ENCODE data around the gene DNAJC1. TPM values are rescaled to one million over a fixed set of nuclear protein-coding genes. Genes with fewer than 3 reads are reported as not detected.

The DNAJC1 gene
- polyA plus RNA-seq, 1 donor (not counting 4 experiments of a cell fraction or from before 2014, with no cell fraction given): 24.8 TPM

DNA sequence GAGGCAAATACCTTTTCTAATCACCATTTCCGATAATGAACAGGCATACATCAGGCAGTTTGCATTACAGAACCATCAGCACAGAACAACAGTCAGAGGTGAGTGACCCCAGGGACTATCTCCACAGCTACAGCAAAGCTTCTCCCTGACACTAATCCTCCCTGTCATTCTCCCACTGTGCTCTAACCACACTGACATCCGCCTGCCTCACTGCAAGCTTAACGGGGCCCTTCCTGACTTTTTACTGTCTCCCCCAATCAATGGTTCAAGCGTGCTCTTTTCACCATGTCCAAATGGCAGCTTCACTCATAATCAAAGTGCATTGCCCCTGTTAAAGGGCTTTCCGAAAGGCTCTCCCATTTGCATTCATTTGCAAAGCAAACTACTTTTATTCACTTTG is 196.3 kb downstream of the DNAJC1 start:
- Histone ChIP-seq H3K27ac (ENCODE audit: control insufficient read depth, insufficient read depth, low read length) (no peak overlapping the region), H3K4me2 (ENCODE audit: control insufficient read depth, extremely low read depth, insufficient read depth, low read depth, low read length) (no peak overlapping the region), H3K4me1 (ENCODE audit: control insufficient read depth, extremely low read depth, insufficient read depth, low read length) (peaks cover 16% of the 10 kb centered on the region), H3K79me2 (ENCODE audit: control insufficient read depth, insufficient read depth, low read length) (no peaks in the 10 kb centered on the region), H3K9me1 (ENCODE audit: control insufficient read depth, extremely low read depth, insufficient read depth, low read length) (no peaks in the 10 kb centered on the region), H2AFZ (ENCODE audit: control insufficient read depth, low read length) (no peak overlapping the region), H3K4me3 (ENCODE audit: control insufficient read depth in 2 of 3, extremely low read depth in 1 of 3, insufficient read depth in 2 of 3, low read depth in 1 of 3, low read length in 3 of 3) (no peak overlapping the region), H3K9me3 (ENCODE audit: control insufficient read depth, low read depth, low read length) (no peaks in the 10 kb centered on the region), H3K9ac (ENCODE audit: control insufficient read depth, extremely low read depth, insufficient read depth, low read length) (no peak overlapping the region), H3K27me3 (ENCODE audit: control insufficient read depth, extremely low read depth, insufficient read depth, low read length) (no peaks in the 10 kb centered on the region), H3K36me3 (ENCODE audit: control insufficient read depth in 2 of 2, extremely low read depth in 1 of 2, insufficient read depth in 2 of 2, low read length in 2 of 2) (no peaks in the 10 kb centered on the region), H4K20me1 (ENCODE audit: control insufficient read depth, extremely low read depth, insufficient read depth, low read length) (no peaks in the 10 kb centered on the region)
- DNase-seq (ENCODE audit: low read depth, low spot score) (no peak), FAIRE-seq (no peak)
- TF ChIP-seq EZH2 (IDR thresholded peaks at IDR 0.05; ENCODE audit: low read length) (no peak), CTCF (optimal IDR thresholded peaks at IDR 0.05 in 1 of 3, IDR thresholded peaks at IDR 0.05 in 1 of 3, conservative IDR thresholded peaks at IDR 0.05 in 1 of 3; ENCODE audit: extremely low read depth in 1 of 3, insufficient read depth in 2 of 3, low read length in 3 of 3) (no peak)
- dilution Hi-C loops (cut with MboI; ENCODE audit: extremely low pct_ligation_motif_present, low sequenced_read_pairs): no loop called here

DNA sequence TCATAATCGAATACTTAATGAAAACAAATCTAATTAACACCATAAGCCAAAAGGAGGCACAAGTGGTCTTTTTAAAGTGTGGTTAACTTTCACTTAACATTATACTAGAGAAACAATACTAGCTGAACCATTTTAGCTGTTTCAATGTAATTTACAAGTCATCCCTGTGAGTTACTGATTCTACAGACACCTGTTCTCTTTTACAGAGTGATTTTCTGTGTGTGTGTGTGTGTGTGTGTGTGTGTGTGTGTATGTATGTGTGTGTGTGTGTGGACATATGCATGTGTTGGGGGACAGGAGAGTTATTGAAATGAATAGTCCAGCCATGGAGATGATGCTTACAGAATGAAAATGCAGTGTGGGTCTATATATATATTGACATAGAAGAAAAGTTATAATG is 200.2 kb downstream of the DNAJC1 start:
- Histone ChIP-seq H2AFZ (ENCODE audit: control insufficient read depth, low read length) (no peak overlapping the region), H3K27me3 (ENCODE audit: control insufficient read depth, extremely low read depth, insufficient read depth, low read length) (no peaks in the 10 kb centered on the region), H4K20me1 (ENCODE audit: control insufficient read depth, extremely low read depth, insufficient read depth, low read length) (no peaks in the 10 kb centered on the region), H3K27ac (ENCODE audit: control insufficient read depth, insufficient read depth, low read length) (no peak overlapping the region), H3K4me2 (ENCODE audit: control insufficient read depth, extremely low read depth, insufficient read depth, low read depth, low read length) (no peak overlapping the region), H3K9me3 (ENCODE audit: control insufficient read depth, low read depth, low read length) (no peaks in the 10 kb centered on the region), H3K79me2 (ENCODE audit: control insufficient read depth, insufficient read depth, low read length) (no peaks in the 10 kb centered on the region), H3K4me3 (ENCODE audit: control insufficient read depth in 2 of 3, extremely low read depth in 1 of 3, insufficient read depth in 2 of 3, low read depth in 1 of 3, low read length in 3 of 3) (no peak overlapping the region), H3K9me1 (ENCODE audit: control insufficient read depth, extremely low read depth, insufficient read depth, low read length) (no peaks in the 10 kb centered on the region), H3K36me3 (ENCODE audit: control insufficient read depth in 2 of 2, extremely low read depth in 1 of 2, insufficient read depth in 2 of 2, low read length in 2 of 2) (no peaks in the 10 kb centered on the region), H3K9ac (ENCODE audit: control insufficient read depth, extremely low read depth, insufficient read depth, low read length) (no peak overlapping the region), H3K4me1 (ENCODE audit: control insufficient read depth, extremely low read depth, insufficient read depth, low read length) (no peaks in the 10 kb centered on the region)
- TF ChIP-seq CTCF (optimal IDR thresholded peaks at IDR 0.05 in 1 of 3, IDR thresholded peaks at IDR 0.05 in 1 of 3, conservative IDR thresholded peaks at IDR 0.05 in 1 of 3; ENCODE audit: extremely low read depth in 1 of 3, insufficient read depth in 2 of 3, low read length in 3 of 3) (no peak), EZH2 (IDR thresholded peaks at IDR 0.05; ENCODE audit: low read length) (no peak)
- DNase-seq (ENCODE audit: low read depth, low spot score) (no peak), FAIRE-seq (no peak)
- dilution Hi-C loops (cut with MboI; ENCODE audit: extremely low pct_ligation_motif_present, low sequenced_read_pairs): no loop called here
